ENCODE results near the gene RPL27A.

RPL27A gene

GRCh38 chr11:8685820-8686219 lies 3.2 kb downstream of the RPL27A start:
- no peak overlapping the region for H4K12ac ChIP-seq (ENCODE audit: low read depth, low read length)
- no CpG with 5 or more reads among the region's 2 CpGs for WGBS (ENCODE audit: extremely low coverage, insufficient coverage, insufficient read length)
- H3K4me3 ChIP-seq (ENCODE audit: low read depth, low read length) = no peak overlapping the region
- no peak for DNase-seq
- no peak overlapping the region for H3K14ac ChIP-seq (ENCODE audit: low read length)
- H3K4ac ChIP-seq (ENCODE audit: low read depth, low read length) = no peak overlapping the region
- peaks cover 18% of the 10 kb centered on the region for H3K79me1 ChIP-seq (ENCODE audit: low read length)
- no peak overlapping the region for H3K9ac ChIP-seq (ENCODE audit: low read length)
- no peak overlapping the region for H2AFZ ChIP-seq (ENCODE audit: insufficient read depth, low read length, poor library complexity)
- peaks cover 8 to 9% of the 10 kb centered on the region in 2 experiments for H3K4me1 ChIP-seq (ENCODE audit: control insufficient read depth in 1 of 2, insufficient read depth in 2 of 2, low read length in 2 of 2)
- no peaks in the 10 kb centered on the region for H3K27me3 ChIP-seq (ENCODE audit: insufficient read depth, low read length)
- no peak overlapping the region for H2BK5ac ChIP-seq (ENCODE audit: low read depth, low read length, poor library complexity)
- H3K9me3 ChIP-seq (ENCODE audit: insufficient read depth, low read depth, low read length) = no peaks in the 10 kb centered on the region
- no peak overlapping the region for H4K8ac ChIP-seq (ENCODE audit: low read depth, low read length)
- H2AK5ac ChIP-seq (ENCODE audit: low read length) = no peak overlapping the region
- peaks cover 20% of the 10 kb centered on the region for H3K79me2 ChIP-seq (ENCODE audit: control insufficient read depth, insufficient read depth, low read length, poor library complexity)
- H3K23ac ChIP-seq (ENCODE audit: low read length) = no peak overlapping the region
- peaks cover 15 to 27% of the 10 kb centered on the region in 2 experiments for H3K36me3 ChIP-seq (ENCODE audit: control insufficient read depth in 1 of 2, insufficient read depth in 2 of 2, low read length in 2 of 2)
- H2BK120ac ChIP-seq (ENCODE audit: insufficient read depth, low read length, poor library complexity) = no peak overlapping the region
- no peak overlapping the region for H3K4me2 ChIP-seq (ENCODE audit: low read length)
- H4K91ac ChIP-seq (ENCODE audit: low read depth, low read length) = no peak overlapping the region
- H3K18ac ChIP-seq (ENCODE audit: low read length) = no peak overlapping the region
- H3K27ac ChIP-seq (ENCODE audit: low read depth, low read length) = no peak overlapping the region
- H2BK12ac ChIP-seq (ENCODE audit: low read length) = no peak overlapping the region

DNA sequence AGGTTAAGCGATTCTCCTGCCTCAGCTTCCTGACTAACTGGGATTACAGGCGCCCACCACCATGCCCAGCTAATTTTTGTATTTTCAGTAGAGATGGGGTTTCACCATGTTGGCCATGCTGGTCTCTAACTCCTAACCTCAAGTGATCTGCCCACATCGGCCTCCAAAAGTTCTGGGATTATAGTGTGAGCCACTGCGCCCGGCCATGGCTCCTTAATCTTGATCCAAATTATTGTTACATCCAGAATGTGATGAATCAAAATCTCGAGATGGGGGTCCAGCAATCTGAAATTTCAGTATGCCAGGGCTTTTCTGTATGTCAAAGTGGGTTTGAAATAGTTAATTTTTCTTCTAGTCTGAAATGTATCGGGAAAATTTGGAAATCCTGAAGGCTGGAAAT lies 3.7 kb downstream of the RPL27A start:
- no peak overlapping the region for H3K18ac ChIP-seq (ENCODE audit: low read length)
- H3K79me1 ChIP-seq (ENCODE audit: low read length) = peaks cover 18% of the 10 kb centered on the region
- no peak overlapping the region for H3K14ac ChIP-seq (ENCODE audit: low read length)
- H3K27me3 ChIP-seq (ENCODE audit: insufficient read depth, low read length) = no peaks in the 10 kb centered on the region
- H4K91ac ChIP-seq (ENCODE audit: low read depth, low read length) = no peak overlapping the region
- no peak overlapping the region for H2BK12ac ChIP-seq (ENCODE audit: low read length)
- no CpG with 5 or more reads among the region's 7 CpGs for WGBS (ENCODE audit: extremely low coverage, insufficient coverage, insufficient read length)
- no peak overlapping the region for H3K27ac ChIP-seq (ENCODE audit: low read depth, low read length)
- no peak overlapping the region for H4K8ac ChIP-seq (ENCODE audit: low read depth, low read length)
- no peak overlapping the region for H3K4me3 ChIP-seq (ENCODE audit: low read depth, low read length)
- no peak overlapping the region for H3K23ac ChIP-seq (ENCODE audit: low read length)
- H3K36me3 ChIP-seq (ENCODE audit: control insufficient read depth in 1 of 2, insufficient read depth in 2 of 2, low read length in 2 of 2) = peaks cover 15 to 28% of the 10 kb centered on the region in 2 experiments
- no peak overlapping the region for H3K4me2 ChIP-seq (ENCODE audit: low read length)
- H3K9me3 ChIP-seq (ENCODE audit: insufficient read depth, low read depth, low read length) = no peaks in the 10 kb centered on the region
- H4K12ac ChIP-seq (ENCODE audit: low read depth, low read length) = no peak overlapping the region
- H2AK5ac ChIP-seq (ENCODE audit: low read length) = no peak overlapping the region
- no peak overlapping the region for H3K4ac ChIP-seq (ENCODE audit: low read depth, low read length)
- H3K4me1 ChIP-seq (ENCODE audit: control insufficient read depth in 1 of 2, insufficient read depth in 2 of 2, low read length in 2 of 2) = peaks cover 8 to 9% of the 10 kb centered on the region in 2 experiments
- no peak overlapping the region for H2BK5ac ChIP-seq (ENCODE audit: low read depth, low read length, poor library complexity)
- no peak overlapping the region for H3K9ac ChIP-seq (ENCODE audit: low read length)
- peaks cover 20% of the 10 kb centered on the region for H3K79me2 ChIP-seq (ENCODE audit: control insufficient read depth, insufficient read depth, low read length, poor library complexity)
- DNase-seq = no peak
- no peak overlapping the region for H2BK120ac ChIP-seq (ENCODE audit: insufficient read depth, low read length, poor library complexity)
- H2AFZ ChIP-seq (ENCODE audit: insufficient read depth, low read length, poor library complexity) = no peak overlapping the region

- Histone ChIP-seq H3K4ac (ENCODE audit: low read depth, low read length) (peak overlapping the region; percentile 65), H2BK12ac (ENCODE audit: low read length) (no peak overlapping the region), H4K12ac (ENCODE audit: low read depth, low read length) (peak overlapping the region; percentile 90), H3K27ac (ENCODE audit: low read depth, low read length) (peak overlapping the region; percentile 63), H3K23ac (ENCODE audit: low read length) (no peak overlapping the region), H3K79me2 (ENCODE audit: control insufficient read depth, insufficient read depth, low read length, poor library complexity) (peaks cover 4% of the 10 kb centered on the region), H3K9me3 (ENCODE audit: insufficient read depth, low read depth, low read length) (no peaks in the 10 kb centered on the region), H3K4me2 (ENCODE audit: low read length) (peak overlapping the region; percentile 72), H2BK120ac (ENCODE audit: insufficient read depth, low read length, poor library complexity) (no peak overlapping the region), H3K36me3 (ENCODE audit: control insufficient read depth in 1 of 2, insufficient read depth in 2 of 2, low read length in 2 of 2) (peaks cover 27 to 51% of the 10 kb centered on the region in 2 experiments), H3K4me3 (ENCODE audit: low read depth, low read length) (peak overlapping the region; percentile 64), H2AFZ (ENCODE audit: insufficient read depth, low read length, poor library complexity) (peak overlapping the region; percentile 66), H3K18ac (ENCODE audit: low read length) (peak overlapping the region; percentile 46), H3K9ac (ENCODE audit: low read length) (peak overlapping the region; percentile 29), H4K8ac (ENCODE audit: low read depth, low read length) (peak overlapping the region; percentile 91), H3K79me1 (ENCODE audit: low read length) (peaks cover 4% of the 10 kb centered on the region), H2BK5ac (ENCODE audit: low read depth, low read length, poor library complexity) (peak overlapping the region; percentile 57), H4K91ac (ENCODE audit: low read depth, low read length) (peak overlapping the region; percentile 63), H3K4me1 (ENCODE audit: control insufficient read depth in 1 of 2, insufficient read depth in 2 of 2, low read length in 2 of 2) (peaks cover 6 to 8% of the 10 kb centered on the region in 2 experiments), H3K27me3 (ENCODE audit: insufficient read depth, low read length) (no peaks in the 10 kb centered on the region), H2AK5ac (ENCODE audit: low read length) (no peak overlapping the region), H3K14ac (ENCODE audit: low read length) (peak overlapping the region; percentile 57)
- WGBS (ENCODE audit: extremely low coverage, insufficient coverage, insufficient read length) = no CpG with 5 or more reads among the region's 56 CpGs
- DNase-seq = peak; percentile 95 to 97
These were observed 6.1 kb downstream of the RPL27A start for GRCh38 chr11:8688414-8689362.

GRCh38 chr11:8689726-8690255 lies 7.2 kb downstream of the RPL27A start:
- Histone ChIP-seq H4K91ac (ENCODE audit: low read depth, low read length) (no peak overlapping the region), H2BK5ac (ENCODE audit: low read depth, low read length, poor library complexity) (no peak overlapping the region), H3K18ac (ENCODE audit: low read length) (no peak overlapping the region), H3K4ac (ENCODE audit: low read depth, low read length) (no peak overlapping the region), H3K4me1 (ENCODE audit: control insufficient read depth in 1 of 2, insufficient read depth in 2 of 2, low read length in 2 of 2) (peaks cover 6% of the 10 kb centered on the region in 2 experiments), H3K9me3 (ENCODE audit: insufficient read depth, low read depth, low read length) (no peaks in the 10 kb centered on the region), H2AK5ac (ENCODE audit: low read length) (no peak overlapping the region), H3K27me3 (ENCODE audit: insufficient read depth, low read length) (no peaks in the 10 kb centered on the region), H3K4me2 (ENCODE audit: low read length) (no peak overlapping the region), H3K79me2 (ENCODE audit: control insufficient read depth, insufficient read depth, low read length, poor library complexity) (peaks cover 2% of the 10 kb centered on the region), H3K9ac (ENCODE audit: low read length) (no peak overlapping the region), H4K12ac (ENCODE audit: low read depth, low read length) (no peak overlapping the region), H3K27ac (ENCODE audit: low read depth, low read length) (no peak overlapping the region), H2BK12ac (ENCODE audit: low read length) (no peak overlapping the region), H3K14ac (ENCODE audit: low read length) (no peak overlapping the region), H4K8ac (ENCODE audit: low read depth, low read length) (no peak overlapping the region), H3K23ac (ENCODE audit: low read length) (no peak overlapping the region), H2AFZ (ENCODE audit: insufficient read depth, low read length, poor library complexity) (no peak overlapping the region), H2BK120ac (ENCODE audit: insufficient read depth, low read length, poor library complexity) (no peak overlapping the region), H3K36me3 (ENCODE audit: control insufficient read depth in 1 of 2, insufficient read depth in 2 of 2, low read length in 2 of 2) (peaks cover 28 to 50% of the 10 kb centered on the region in 2 experiments), H3K79me1 (ENCODE audit: low read length) (peaks cover 4% of the 10 kb centered on the region), H3K4me3 (ENCODE audit: low read depth, low read length) (no peak overlapping the region)
- no peak for DNase-seq
- WGBS (ENCODE audit: extremely low coverage, insufficient coverage, insufficient read length) = 100% methylated on average over 1 of the region's 8 CpGs
